HPDE6-E6E7 (cell line): ENCODE data around the gene TMEM116.
A peak's percentile ranks its signal among the peaks of the same experiment; 100 is the strongest.
"Not testable (repeated sequence)": the region's sequence is repeated elsewhere in the genome, so short reads cannot be mapped to it uniquely, and the experiment has no call there.

Source experiments
- DNase-seq: peaks from one replicate; pipeline ENCODE4 v3.0.0; 2011; ENCODE audit warnings: missing footprints; ENCODE audit errors: extremely low spot score

The TMEM116 gene

DNA sequence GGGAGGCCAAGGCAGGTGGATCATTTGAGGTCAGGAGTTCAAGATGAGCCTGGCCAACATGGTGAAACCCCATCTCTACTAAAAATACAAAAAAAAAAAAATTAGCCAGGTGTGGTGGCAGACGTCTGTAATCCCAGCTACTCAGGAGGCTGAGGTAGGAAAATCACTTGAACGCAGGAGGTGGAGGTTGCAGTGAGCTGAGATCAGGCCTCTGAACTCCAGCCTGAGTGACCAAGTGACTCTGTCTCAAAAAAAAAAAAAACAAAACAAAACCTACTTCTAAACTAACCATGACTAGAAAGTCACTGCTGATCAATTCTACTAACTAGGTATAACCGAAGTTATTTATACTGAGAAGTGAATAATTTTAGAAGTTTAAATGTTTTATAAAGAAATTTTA, 3.4 kb downstream of the TMEM116 start:
- not testable (repeated sequence) for DNase-seq

GRCh38 chr12:112008918-112009317, 4.0 kb downstream of the TMEM116 start:
- DNase-seq: no peak

DNA sequence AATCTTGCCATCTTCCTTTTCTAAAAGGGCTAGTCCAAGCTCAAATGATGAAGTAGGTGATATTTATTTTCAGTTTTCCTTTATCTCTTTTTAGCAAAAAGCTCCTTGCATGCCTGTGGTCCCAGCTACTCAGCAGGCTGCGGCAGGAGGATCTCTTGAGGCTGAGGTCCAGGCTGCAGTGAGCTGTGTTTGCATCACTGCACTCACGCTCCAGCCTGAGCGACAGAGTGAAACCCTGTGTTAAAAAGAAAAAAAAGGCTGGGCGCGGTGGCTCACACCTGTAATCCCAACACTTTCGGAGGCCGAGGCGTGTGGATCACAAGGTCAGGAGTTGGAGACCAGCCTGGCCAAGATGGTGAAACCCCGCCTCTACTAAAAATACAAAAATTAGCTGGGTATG, 5.0 kb downstream of the TMEM116 start:
- DNase-seq: no peak

GRCh38 chr12:112005419-112006395, 7.3 kb downstream of the TMEM116 start:
- DNase-seq: peak; percentile 40

- no peak for DNase-seq
Observed at GRCh38 chr12:112004041-112004440, 8.9 kb downstream of the TMEM116 start.

GRCh38 chr12:112001576-112001975, 11.4 kb downstream of the TMEM116 start:
- no peak for DNase-seq

- no peak for DNase-seq
Observed at GRCh38 chr12:112000820-112001219, 12.1 kb downstream of the TMEM116 start.

DNA sequence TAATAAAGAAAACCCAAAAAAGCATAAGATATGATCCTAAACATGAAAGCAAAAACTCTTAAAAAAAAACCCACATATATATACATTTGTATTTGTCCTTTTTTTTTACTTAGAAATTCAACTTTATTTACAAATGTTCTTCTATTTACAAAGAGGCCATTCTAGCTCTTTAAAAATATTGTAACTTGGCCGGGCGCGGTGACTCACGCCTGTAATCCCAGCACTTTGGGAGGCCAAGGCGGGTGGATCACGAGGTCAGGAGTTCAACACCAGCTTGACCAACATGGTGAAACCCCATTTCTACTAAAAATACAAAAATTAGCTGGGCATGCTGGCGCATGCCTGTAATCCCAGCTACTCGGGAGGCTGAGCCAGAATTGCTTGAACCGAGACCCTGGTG, 13.8 kb downstream of the TMEM116 start:
- DNase-seq: not testable (repeated sequence)

DNA sequence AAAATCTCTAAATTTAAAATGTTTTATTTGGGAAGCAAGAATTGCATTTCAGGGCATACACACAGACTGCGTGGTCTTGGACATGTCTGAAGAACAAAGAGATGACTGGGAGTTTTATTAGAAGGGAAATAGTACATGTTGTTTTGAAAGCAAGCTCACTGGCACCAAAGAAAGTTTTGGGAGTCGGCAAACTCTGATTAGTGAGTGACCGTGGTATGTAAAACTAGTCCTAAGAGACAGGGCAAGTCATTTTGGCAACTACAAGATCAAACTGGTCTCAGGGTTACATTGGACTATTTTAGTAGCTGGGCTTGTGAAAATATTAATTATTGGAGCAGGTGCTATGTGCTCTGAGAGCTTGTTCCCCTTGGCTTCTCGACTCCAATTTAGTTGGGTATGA, 14.9 kb downstream of the TMEM116 start:
- no peak for DNase-seq

GRCh38 chr12:111997300-111997699, 15.7 kb downstream of the TMEM116 start:
- DNase-seq: no peak

GRCh38 chr12:111995782-111996480, 17.0 kb downstream of the TMEM116 start:
- DNase-seq: no peak

GRCh38 chr12:111994211-111995111, 18.5 kb downstream of the TMEM116 start:
- DNase-seq: not testable (repeated sequence)

DNA sequence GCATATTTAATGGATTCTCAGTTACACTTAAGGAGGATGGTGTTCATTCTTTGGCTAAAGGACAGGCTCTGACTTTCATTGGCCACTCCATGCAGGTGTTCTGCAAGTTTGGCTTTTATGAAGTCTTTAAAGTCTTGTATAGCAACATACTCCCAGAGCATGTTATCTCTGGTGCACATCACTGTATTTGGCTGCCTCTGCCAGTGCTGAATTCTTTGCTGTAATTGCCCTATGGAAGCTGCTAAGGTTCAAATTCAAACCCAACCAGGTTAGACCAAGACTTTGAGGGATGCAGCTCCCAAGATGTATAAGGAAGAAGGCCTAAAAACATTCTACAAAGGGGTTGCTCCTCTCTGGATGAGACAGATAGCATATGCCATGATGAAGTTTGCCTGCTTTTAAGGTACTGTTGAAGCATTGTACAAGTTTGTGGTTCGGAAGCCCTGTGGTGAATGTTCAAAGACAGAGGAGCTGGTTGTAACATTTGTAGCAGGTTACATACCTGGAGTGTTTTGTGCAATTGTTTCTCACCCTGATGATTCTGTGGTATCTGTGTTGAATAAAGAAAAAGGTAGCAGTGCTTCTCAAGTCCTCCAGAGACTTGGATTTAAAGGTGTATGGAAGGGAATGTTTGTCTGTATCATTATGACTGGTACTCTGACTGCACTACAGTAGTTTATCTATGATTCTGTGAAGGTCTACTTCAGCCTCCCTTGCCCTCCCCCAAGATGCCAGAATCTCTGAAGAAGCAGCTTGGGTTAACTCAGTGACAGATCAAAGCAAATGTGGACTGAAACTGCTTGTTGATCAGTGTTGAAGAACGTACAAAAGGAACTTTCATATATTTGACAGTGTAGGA, 19.4 kb downstream of the TMEM116 start:
- no peak for DNase-seq

DNA sequence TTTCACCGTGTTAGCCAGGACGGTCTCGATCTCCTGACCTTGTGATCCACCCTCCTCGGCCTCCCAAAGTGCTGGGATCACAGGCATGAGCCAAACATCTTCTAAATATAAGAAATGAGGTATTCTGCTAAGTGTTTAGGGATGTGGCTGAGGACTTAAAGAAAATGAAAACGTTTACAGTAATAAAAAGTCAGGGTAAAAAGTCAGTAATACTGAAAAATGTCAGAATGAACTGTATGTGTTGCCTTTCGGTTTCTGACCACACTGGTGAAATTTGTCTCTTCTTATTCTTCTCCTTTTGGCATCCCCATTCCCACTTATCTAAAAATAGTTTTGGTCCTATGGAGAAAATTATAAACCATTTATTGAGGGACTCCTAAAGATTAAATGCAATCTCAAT, 20.5 kb downstream of the TMEM116 start:
- no peak for DNase-seq

DNA sequence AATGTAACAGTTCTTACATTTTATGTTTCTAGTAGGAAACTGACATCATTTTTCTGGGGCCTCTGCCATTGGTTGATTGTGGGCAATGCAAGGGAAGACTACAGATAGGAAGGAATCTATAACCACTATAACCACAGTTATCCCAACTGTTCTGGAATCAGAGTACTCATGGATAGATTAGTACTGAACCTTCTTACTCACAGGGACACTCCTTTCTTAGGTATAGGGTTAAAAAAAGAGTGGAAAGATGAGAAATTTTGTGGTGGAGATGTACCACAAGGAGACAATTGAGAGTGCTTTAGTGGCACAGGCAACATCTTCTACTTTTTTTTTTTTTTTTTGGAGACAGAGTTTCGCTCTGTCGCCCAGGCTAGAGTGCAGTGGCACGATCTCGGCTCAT, 21.0 kb downstream of the TMEM116 start:
- no peak for DNase-seq

DNA sequence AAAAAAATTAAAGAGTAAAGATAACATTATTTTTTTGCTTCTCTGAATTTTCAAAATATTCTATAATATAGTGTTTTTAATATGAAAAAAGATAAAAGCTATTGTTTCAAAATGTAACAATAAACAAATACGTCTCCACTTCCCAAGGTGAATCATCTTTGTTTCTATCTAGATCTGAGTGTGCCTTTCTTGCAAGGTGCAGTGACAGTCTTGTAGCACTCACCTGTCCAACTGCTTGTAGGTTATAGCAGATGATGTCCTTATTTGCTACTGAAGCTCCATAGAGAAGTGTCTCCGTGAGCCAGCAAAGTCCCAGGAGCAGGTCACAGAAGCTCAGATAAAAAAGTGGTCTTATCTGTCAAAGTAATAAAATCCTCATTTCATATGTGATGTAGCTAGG, 21.4 kb downstream of the TMEM116 start:
- DNase-seq: no peak

- DNase-seq: no peak
Observed at GRCh38 chr12:111984820-111985219, 28.1 kb downstream of the TMEM116 start.

GRCh38 chr12:111981987-111982386, 31.0 kb downstream of the TMEM116 start:
- DNase-seq: no peak

GRCh38 chr12:111980598-111980997, 32.4 kb downstream of the TMEM116 start:
- DNase-seq: no peak

- no peak for DNase-seq
Observed at GRCh38 chr12:111978545-111978944, 34.4 kb downstream of the TMEM116 start.

GRCh38 chr12:111976860-111977259, 36.1 kb downstream of the TMEM116 start:
- no peak for DNase-seq
